CD4-positive, alpha-beta T cell (primary cell): ENCODE results near the gene SOS1. TPM values are rescaled to one million over a fixed set of nuclear protein-coding genes. Genes with fewer than 3 reads are reported as not detected.
"Not testable (repeated sequence)": the region's sequence is repeated elsewhere in the genome, so short reads cannot be mapped to it uniquely, and the experiment has no call there.

ENCODE experiments used
- ATAC-seq: fragments of 200-7000 bp; cut with Tn5 transposase; one replicate; pipeline ENCODE4 v1.10.0; 2022; ENCODE audit warnings: mild to moderate bottlenecking; ENCODE audit not compliant: poor library complexity
- CTCF ChIA-PET: fragments of 350-600 bp; sonication (Branson Sonifier 250); formaldehyde crosslinking; loops from one replicate; lab custom pipeline; 2021; ENCODE audit warnings: antibody characterized with exemption, inconsistent platforms; lab: Charles Lee
- POLR2A ChIA-PET: fragments of 350-600 bp; sonication (Branson Sonifier 250); formaldehyde crosslinking; loops from one replicate; lab custom pipeline; 2021; ENCODE audit warnings: antibody characterized with exemption, inconsistent platforms; lab: Charles Lee
- DNase-seq, 14 experiments: peaks; one replicate each; pipeline ENCODE4 v3.0.0-alpha.2; 2013 to 2020; ENCODE audit warnings: mixed read lengths in 2 of 14
- H3K27ac ChIP-seq, 2 donors: one replicate each; pipeline versions ENCODE4 v1.5.1 to v1.7.0; 2013; ENCODE audit warnings: low read length in 2 of 2, low read depth in 1 of 2, mild to moderate bottlenecking in 1 of 2
- H3K27me3 ChIP-seq, 2 experiments: 1 replicate in 1 of 2; 2 replicates in 1 of 2; pipeline versions ENCODE4 v1.6.1 to v1.7.0; 2013; ENCODE audit warnings: low read length in 2 of 2, control low read depth in 1 of 2, mild to moderate bottlenecking in 1 of 2, moderate library complexity in 1 of 2; ENCODE audit not compliant: insufficient read depth in 2 of 2, control insufficient read depth in 1 of 2
- H3K36me3 ChIP-seq: one replicate; pipeline ENCODE4 v1.6.1; 2013; ENCODE audit warnings: low read length, control low read depth; ENCODE audit not compliant: insufficient read depth
- H3K4me1 ChIP-seq: one replicate; pipeline ENCODE4 v1.6.1; 2013; ENCODE audit warnings: low read length, control low read depth; ENCODE audit not compliant: insufficient read depth
- H3K4me3 ChIP-seq: one replicate; pipeline ENCODE4 v1.5.1; 2013; ENCODE audit warnings: mild to moderate bottlenecking, low read length, moderate library complexity
- H3K9me3 ChIP-seq, 2 experiments: 1 replicate in 1 of 2; 2 replicates in 1 of 2; pipeline versions ENCODE4 v1.6.1 to v1.7.0; 2013; ENCODE audit warnings: low read length in 2 of 2, mild to moderate bottlenecking in 2 of 2, control low read depth in 1 of 2, moderate library complexity in 1 of 2; ENCODE audit not compliant: control insufficient read depth in 1 of 2, insufficient read depth in 1 of 2
- H3K27ac Mint-ChIP-seq: one replicate; pipeline ENCODE4 v1.8.0; 2020; ENCODE audit warnings: mixed read lengths
- H3K27me3 Mint-ChIP-seq: one replicate; pipeline ENCODE4 v1.8.0; 2021; ENCODE audit warnings: mixed read lengths
- H3K36me3 Mint-ChIP-seq: one replicate; pipeline ENCODE4 v1.8.0; 2021; ENCODE audit warnings: low read depth, mixed read lengths
- H3K4me1 Mint-ChIP-seq: one replicate; pipeline ENCODE4 v1.8.0; 2021; ENCODE audit warnings: low read depth, mixed read lengths
- H3K4me3 Mint-ChIP-seq: one replicate; pipeline ENCODE4 v1.8.0; 2020; ENCODE audit warnings: mild to moderate bottlenecking, mixed read lengths
- H3K9me3 Mint-ChIP-seq: one replicate; pipeline ENCODE4 v1.8.0; 2020; ENCODE audit warnings: mixed read lengths
- intact Hi-C, 2 experiments: fragments of 100-400 bp; cut with DNase I in 1 of 2; cut with micrococcal nuclease in 1 of 2; formaldehyde crosslinking; loops; one replicate each; pipeline versions ENCODE4 v1.15.1 to v1.9.0; 2023 to 2025; cut with DNase I, micrococcal nuclease
- total RNA-seq, 174 experiments: library from RNA in 2 of 174; stranded (reverse) in 2 of 174; gene quantifications; one replicate each; pipeline ENCODE4 v1.2.3 and lab custom pipeline; 2021 to 2026
- TF ChIP-seq, protein P1 (sequence below): fragments of 200-600 bp; IDR thresholded peaks from one replicate; pipeline ENCODE4 v1.8.0; 2022; ENCODE audit warnings: antibody characterized with exemption, mild to moderate bottlenecking

The SOS1 gene
- total RNA-seq, 2 experiments from 2014 or later = 16.4 to 16.9 TPM

DNA sequence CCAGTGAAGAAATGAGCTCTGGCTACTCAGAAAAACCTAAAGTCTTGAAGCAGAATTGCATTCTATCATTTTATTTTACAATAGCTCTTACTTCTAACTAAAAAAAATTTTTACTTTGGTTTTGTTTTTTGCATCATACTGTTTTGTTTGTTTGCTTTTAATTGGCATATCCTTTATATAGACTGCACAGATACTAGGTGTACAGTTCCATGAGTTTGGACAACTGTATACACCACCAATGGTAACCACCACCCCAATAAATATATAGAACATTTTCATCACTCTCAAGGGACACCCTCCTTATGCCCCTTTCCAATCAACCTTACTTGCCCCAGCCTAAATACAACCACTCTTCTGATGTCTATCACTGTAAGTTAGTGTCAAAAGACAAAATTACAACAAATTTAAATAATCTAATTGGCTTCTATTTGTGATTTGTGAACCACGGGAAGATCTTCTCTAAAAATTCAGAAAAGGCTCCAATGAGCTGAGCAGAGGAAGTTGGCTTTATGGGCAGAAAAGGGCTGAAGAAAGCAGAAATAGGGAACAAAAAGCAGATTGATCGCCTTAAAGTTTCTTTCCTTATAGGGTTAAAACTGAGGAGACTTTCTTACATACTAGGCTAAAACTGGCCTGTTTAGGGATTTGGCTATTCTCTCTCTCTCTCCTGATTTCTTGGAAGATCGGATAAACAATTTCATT is 22.2 kb upstream of the SOS1 start:
- peak overlapping the region in 1 of 2 donors; percentile 6 for H3K27ac ChIP-seq
- Mint-ChIP-seq H3K27me3 (no peaks in the 10 kb centered on the region), H3K9me3 (no peaks in the 10 kb centered on the region), H3K36me3 (no peaks in the 10 kb centered on the region), H3K4me3 (no peak overlapping the region), H3K27ac (no peak overlapping the region), H3K4me1 (peaks cover 30% of the 10 kb centered on the region)
- no peak overlapping the region for H3K4me3 ChIP-seq
- H3K4me1 ChIP-seq = peaks cover 19% of the 10 kb centered on the region
- ChIA-PET CTCF (interaction anchor here (0.8 kb wide), 1 partner anchor 19 kb away, joined by 3 read pairs; no protein-coding TSS in a partner anchor), POLR2A (interaction anchor here (0.6 to 2.6 kb wide), 4 partner anchors 19 to 462 kb away, joined by 4 to 15 read pairs (median 8); partner anchors contain the start of gene SOS1)
- no peaks in the 10 kb centered on the region for H3K9me3 ChIP-seq
- DNase-seq (no peak), ATAC-seq (no peak)
- H3K27me3 ChIP-seq = no peaks in the 10 kb centered on the region
- TF ChIP-seq, protein P1, sequence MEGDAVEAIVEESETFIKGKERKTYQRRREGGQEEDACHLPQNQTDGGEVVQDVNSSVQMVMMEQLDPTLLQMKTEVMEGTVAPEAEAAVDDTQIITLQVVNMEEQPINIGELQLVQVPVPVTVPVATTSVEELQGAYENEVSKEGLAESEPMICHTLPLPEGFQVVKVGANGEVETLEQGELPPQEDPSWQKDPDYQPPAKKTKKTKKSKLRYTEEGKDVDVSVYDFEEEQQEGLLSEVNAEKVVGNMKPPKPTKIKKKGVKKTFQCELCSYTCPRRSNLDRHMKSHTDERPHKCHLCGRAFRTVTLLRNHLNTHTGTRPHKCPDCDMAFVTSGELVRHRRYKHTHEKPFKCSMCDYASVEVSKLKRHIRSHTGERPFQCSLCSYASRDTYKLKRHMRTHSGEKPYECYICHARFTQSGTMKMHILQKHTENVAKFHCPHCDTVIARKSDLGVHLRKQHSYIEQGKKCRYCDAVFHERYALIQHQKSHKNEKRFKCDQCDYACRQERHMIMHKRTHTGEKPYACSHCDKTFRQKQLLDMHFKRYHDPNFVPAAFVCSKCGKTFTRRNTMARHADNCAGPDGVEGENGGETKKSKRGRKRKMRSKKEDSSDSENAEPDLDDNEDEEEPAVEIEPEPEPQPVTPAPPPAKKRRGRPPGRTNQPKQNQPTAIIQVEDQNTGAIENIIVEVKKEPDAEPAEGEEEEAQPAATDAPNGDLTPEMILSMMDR = no peak
- H3K36me3 ChIP-seq = no peaks in the 10 kb centered on the region
- intact Hi-C loops = no loop called here

DNA sequence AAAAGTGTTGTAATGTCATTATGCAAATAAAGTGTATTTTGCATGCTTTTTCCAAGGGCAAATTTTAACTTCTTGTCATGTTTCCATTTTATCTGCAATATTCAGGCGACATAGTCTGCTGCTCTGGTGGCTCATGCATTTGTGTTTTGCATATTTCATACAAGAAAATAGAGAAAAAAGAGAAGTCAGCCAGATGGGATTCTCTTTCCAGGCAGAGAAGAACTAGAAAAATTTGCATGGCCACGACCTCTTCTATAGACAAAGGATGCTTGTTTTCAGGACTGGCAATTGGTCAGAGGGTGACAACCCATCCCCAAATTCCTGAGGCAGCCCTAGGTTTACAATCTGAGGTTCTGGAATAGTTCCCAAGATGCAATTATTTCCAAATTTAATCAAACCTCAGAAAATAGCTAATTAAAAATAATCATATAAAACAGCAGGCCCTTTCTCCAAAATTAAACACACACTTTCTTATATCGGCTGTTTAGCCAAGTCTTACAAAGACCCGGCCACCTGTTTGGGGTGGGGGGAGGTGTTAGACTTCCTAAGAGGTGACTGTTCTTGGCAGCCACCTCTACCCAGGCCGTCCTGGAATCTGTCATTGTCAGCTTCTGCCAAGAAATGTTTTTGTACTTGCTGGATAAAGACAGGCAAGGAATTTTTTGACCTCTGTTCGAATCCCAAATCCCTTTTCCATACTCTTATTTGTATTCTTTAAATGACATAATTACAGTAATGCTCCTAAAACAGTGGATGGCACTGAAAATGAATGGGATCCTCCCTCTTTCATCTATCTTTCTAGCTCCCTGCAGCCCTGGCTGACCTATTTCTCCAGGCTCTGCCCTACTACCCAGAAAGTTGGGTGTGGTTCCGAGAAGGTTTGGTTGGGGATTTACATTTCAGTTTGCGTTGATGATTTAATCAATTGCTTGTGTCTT is 20.8 kb upstream of the SOS1 start:
- Histone ChIP-seq H3K27ac (no peak overlapping the region), H3K36me3 (no peaks in the 10 kb centered on the region), H3K9me3 (no peaks in the 10 kb centered on the region), H3K4me3 (no peak overlapping the region), H3K4me1 (peaks cover 29% of the 10 kb centered on the region), H3K27me3 (no peaks in the 10 kb centered on the region)
- intact Hi-C loops = no loop called here
- no peaks in the 10 kb centered on the region for H3K9me3 Mint-ChIP-seq
- CTCF ChIA-PET = no interaction called here
- DNase-seq (peak in 3 of 14 experiments; percentile 52 to 60 (median 60)), ATAC-seq (no peak)
- H3K36me3 Mint-ChIP-seq = no peaks in the 10 kb centered on the region
- H3K27ac Mint-ChIP-seq = peak overlapping the region; percentile 45
- POLR2A ChIA-PET = interaction anchor here (1.9 to 2.6 kb wide), 2 partner anchors 17 to 21 kb away, joined by 9 to 15 read pairs; partner anchors contain the start of gene SOS1
- H3K4me3 Mint-ChIP-seq = peak overlapping the region; percentile 25
- H3K27me3 Mint-ChIP-seq = no peaks in the 10 kb centered on the region
- TF ChIP-seq, protein P1 = no peak
- H3K4me1 Mint-ChIP-seq = peaks cover 37% of the 10 kb centered on the region

DNA sequence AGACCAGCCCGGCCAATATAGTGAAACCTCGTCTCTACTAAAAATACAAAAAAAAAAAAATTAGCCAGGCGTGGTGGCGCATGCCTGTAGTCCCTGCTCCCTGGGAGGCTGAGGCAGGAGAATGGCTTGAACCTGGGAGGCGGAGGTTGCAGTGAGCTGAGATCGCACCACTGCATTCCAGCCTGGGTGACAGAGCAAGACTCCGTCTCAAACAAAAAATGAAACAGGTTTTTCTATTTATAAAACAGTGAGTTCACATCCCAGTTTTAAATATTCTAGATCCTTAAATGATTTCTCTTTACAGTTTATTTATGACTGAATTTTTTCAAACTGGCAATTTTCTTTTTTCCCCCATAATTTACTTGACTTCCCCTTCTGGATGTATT is 20.1 kb upstream of the SOS1 start:
- H3K9me3 Mint-ChIP-seq, H3K27me3 Mint-ChIP-seq, intact Hi-C loops, DNase-seq, ATAC-seq, H3K4me3 ChIP-seq, H3K4me3 Mint-ChIP-seq, H3K27me3 ChIP-seq, H3K9me3 ChIP-seq, H3K36me3 Mint-ChIP-seq, H3K36me3 ChIP-seq, CTCF ChIA-PET, H3K27ac ChIP-seq, H3K27ac Mint-ChIP-seq: not testable (repeated sequence)
- peaks cover 35% of the 10 kb centered on the region for H3K4me1 ChIP-seq
- POLR2A ChIA-PET = interaction anchor here (1.0 to 2.6 kb wide), 3 partner anchors 16 to 20 kb away, joined by 3 to 15 read pairs (median 9); partner anchors contain the start of gene SOS1
- H3K4me1 Mint-ChIP-seq = peaks cover 44% of the 10 kb centered on the region
